CD4-positive, alpha-beta T cell treated with Interleukin-1 beta for 1 hour (primary cell): Measurements from ENCODE around the gene FARS2.
"Not testable (repeated sequence)": the region's sequence is repeated elsewhere in the genome, so short reads cannot be mapped to it uniquely, and the experiment has no call there.

ENCODE experiments used
- DNase-seq, 2 donors: peaks; one replicate each; pipeline ENCODE4 v3.0.0-alpha.2; 2020 to 2022

Gene FARS2

GRCh38 chr6:5554226-5554625, 292.9 kb downstream of the FARS2 start:
- no peak for DNase-seq

GRCh38 chr6:5556011-5556410, 294.7 kb downstream of the FARS2 start:
- no peak for DNase-seq

GRCh38 chr6:5557506-5557905, 296.2 kb downstream of the FARS2 start:
- DNase-seq: no peak

GRCh38 chr6:5559651-5560050, 298.3 kb downstream of the FARS2 start:
- DNase-seq: no peak

GRCh38 chr6:5562277-5562676, 301.0 kb downstream of the FARS2 start:
- no peak for DNase-seq

GRCh38 chr6:5563086-5563485, 301.8 kb downstream of the FARS2 start:
- no peak for DNase-seq

- DNase-seq: not testable (repeated sequence)
Observed at GRCh38 chr6:5564746-5565145, 303.4 kb downstream of the FARS2 start.

- no peak for DNase-seq
Observed at GRCh38 chr6:5565971-5566370, 304.7 kb downstream of the FARS2 start.

- DNase-seq: no peak
Observed at GRCh38 chr6:5566718-5567117, 305.4 kb downstream of the FARS2 start.

GRCh38 chr6:5567352-5567751, 306.0 kb downstream of the FARS2 start:
- DNase-seq: no peak

GRCh38 chr6:5567890-5568289, 306.6 kb downstream of the FARS2 start:
- no peak for DNase-seq

- no peak for DNase-seq
Observed at GRCh38 chr6:5569491-5569890, 308.2 kb downstream of the FARS2 start.

GRCh38 chr6:5570641-5571040, 309.3 kb downstream of the FARS2 start:
- DNase-seq: no peak

- DNase-seq: peak in 1 of 2 donors; percentile 25
Observed at GRCh38 chr6:5580736-5581581, 319.6 kb downstream of the FARS2 start.

GRCh38 chr6:5582762-5583161, 321.4 kb downstream of the FARS2 start:
- no peak for DNase-seq

GRCh38 chr6:5583528-5583927, 322.2 kb downstream of the FARS2 start:
- no peak for DNase-seq

- DNase-seq: no peak
Observed at GRCh38 chr6:5584078-5584482, 322.8 kb downstream of the FARS2 start.

GRCh38 chr6:5587648-5588047, 326.3 kb downstream of the FARS2 start:
- no peak for DNase-seq

GRCh38 chr6:5589422-5590141, 328.3 kb downstream of the FARS2 start:
- no peak for DNase-seq

- DNase-seq: no peak
Observed at GRCh38 chr6:5590187-5590586, 328.9 kb downstream of the FARS2 start.

GRCh38 chr6:5592886-5593519, 331.7 kb downstream of the FARS2 start:
- DNase-seq: no peak

GRCh38 chr6:5595184-5595583, 333.9 kb downstream of the FARS2 start:
- no peak for DNase-seq

GRCh38 chr6:5597413-5597812, 336.1 kb downstream of the FARS2 start:
- no peak for DNase-seq

- DNase-seq: no peak
Observed at GRCh38 chr6:5598123-5598522, 336.8 kb downstream of the FARS2 start.
